GM19239 (cell line): ENCODE measurements around the gene FHIT.

Experiments used
- DNase-seq: peaks from one replicate; pipeline ENCODE4 v3.0.0; 2011; ENCODE audit warnings: low spot score; ENCODE audit not compliant: insufficient read length
- FAIRE-seq: peaks from 2 replicates; lab custom pipeline; 2011; peaks lifted over from hg19 to GRCh38; lab: Jason Lieb, UNC

Gene FHIT

DNA sequence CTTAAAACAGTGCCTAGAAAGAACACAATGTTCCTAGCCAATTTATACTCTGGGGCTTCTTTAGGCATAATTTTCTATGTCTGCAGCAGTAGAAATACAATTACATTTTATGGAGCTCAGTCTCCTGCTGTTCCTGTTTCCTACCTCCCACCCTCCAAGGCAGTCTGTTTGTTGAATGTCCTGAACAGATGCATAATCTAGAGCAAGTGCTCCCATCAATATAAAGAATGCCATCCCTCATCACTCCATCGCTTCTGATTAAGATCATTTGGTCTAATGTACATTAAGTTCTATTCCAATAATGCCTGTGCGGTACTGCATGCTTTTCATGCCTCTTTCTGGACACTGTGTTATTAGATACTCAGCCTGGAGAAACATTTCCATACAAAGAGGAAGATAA lies 1331.7 kb downstream of the FHIT start:
- no peak for DNase-seq
- FAIRE-seq: no peak

DNA sequence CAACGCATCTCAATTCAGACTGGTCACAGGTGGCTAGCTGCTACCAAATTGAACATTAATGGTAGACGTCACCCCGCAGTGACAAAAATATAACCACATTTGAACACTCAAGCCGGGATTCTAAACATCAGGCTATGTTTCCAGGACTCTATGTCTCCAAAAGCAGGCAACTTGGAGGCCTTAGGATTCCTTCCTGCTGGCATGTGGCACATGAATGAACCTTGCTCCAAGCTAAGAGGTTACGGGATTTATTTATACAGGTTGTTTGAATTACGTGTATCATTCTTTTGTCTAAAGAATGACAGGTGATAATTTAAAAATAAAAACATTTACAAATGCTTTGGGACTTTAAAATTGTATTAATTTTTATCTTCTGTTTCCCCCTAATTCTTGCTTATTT lies 1337.0 kb downstream of the FHIT start:
- DNase-seq: no peak
- no peak for FAIRE-seq

DNA sequence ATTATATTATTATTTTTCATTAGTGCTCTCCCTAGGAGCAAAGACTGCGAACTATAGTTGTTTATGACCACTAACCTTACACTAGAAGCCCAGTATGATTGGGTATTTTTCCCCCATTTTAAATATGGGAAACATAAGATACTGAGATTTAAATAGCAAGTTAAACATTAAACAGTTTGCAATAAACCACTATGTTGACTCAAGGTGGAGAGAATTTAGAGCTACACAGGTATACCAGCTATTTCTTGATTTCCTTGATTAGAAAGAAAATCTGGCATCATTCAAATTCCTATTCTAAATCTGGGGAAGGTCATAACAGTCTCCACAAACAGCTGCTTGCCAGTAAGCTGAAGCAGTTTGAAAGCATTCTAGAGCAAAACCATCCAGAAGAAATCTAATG lies 1337.6 kb downstream of the FHIT start:
- DNase-seq: no peak
- no peak for FAIRE-seq

DNA sequence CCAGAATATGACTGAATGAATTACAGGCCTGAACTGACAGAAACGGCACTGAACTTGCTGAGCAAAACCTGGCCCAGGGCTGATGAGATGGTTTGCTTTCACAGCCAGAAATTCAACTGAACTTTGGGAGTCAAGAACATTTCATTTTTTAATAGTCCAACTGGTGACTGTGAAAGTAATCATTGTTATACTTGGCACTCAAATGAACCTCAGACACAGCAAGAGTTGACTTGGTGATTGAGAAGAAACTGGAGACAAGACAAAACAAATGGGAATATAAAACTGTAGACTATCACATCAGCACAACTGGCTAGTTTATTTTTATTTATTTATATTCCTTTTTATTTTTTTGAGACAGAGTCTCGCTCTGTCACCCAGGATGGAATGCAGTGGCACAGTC lies 1342.6 kb downstream of the FHIT start:
- no peak for DNase-seq
- no peak for FAIRE-seq

DNA sequence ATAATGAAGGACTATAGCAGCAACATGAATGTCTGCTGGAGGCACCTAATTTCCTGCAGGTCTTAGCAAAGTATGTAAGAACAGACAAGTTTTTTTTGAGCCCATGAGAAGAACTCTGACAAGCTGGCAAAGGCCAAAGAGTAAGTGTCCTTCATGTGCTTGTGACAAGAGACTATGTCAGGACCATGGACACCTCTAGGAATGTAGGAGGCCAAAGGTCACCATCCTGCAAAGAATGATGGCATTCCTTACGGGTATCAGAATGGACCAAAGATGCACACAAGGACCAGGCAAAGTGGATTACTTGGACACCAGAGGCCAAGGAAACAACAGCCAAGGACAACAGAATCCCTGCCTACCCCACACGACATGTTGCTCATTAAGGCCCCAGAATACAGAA lies 1343.0 kb downstream of the FHIT start:
- DNase-seq (no peak), FAIRE-seq (no peak)

DNA sequence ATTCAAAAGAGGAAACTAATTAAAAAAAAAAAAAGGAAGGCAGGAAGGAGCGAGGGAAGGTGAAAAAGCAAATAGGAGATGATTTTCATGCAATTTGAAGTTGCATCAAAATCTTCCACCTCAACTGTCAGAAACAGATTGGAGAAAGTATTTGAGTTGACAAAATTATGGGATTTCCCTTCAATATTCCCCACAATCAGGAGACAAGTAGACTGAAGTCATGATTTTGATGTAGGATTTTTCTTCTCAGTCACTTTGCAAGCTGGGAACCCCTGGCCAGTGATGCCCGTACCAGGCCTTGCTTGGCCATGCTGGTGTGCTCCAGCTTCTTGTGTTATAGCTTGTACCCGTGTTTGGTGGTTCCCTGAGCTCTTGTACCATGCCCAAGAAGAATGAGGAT lies 1347.0 kb downstream of the FHIT start:
- DNase-seq (no peak), FAIRE-seq (no peak)

DNA sequence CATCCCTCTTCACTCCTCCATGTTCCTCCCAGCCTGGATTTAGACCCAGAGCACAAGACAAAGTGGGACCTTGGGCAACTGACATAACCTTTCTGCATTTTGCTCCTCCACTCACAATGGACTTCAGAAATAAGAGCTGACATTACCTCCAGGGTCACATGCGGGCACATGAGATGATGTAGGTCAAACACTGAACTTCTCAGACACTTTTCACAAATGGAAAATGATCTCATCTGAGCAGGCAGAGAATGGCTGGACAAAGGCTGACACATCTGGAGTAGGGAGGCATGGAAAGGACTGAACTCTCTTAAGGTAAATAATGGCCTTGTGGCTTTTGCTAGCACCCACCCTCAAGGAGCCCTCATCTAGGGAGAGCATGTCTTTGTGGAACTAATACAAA lies 1352.2 kb downstream of the FHIT start:
- DNase-seq (no peak), FAIRE-seq (no peak)

DNA sequence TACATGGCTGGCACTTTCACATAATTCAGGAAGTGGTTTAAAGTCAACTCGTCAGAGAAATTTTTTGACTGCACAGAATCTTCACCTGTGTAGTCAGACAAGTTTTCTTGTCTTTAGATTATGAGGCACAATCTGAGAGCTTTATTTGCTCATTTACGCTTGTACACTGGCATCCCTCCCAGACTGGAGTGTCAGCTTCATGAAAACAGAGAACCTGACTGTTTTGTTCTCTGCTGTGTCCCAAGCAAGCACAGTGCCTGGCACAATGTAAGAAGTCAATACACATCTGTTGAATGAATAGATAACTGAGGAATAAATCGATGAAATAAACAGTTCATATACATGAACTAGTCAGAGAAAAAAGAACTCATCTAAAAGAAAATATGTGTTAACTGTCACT lies 1355.3 kb downstream of the FHIT start:
- no peak for FAIRE-seq
- DNase-seq: no peak

DNA sequence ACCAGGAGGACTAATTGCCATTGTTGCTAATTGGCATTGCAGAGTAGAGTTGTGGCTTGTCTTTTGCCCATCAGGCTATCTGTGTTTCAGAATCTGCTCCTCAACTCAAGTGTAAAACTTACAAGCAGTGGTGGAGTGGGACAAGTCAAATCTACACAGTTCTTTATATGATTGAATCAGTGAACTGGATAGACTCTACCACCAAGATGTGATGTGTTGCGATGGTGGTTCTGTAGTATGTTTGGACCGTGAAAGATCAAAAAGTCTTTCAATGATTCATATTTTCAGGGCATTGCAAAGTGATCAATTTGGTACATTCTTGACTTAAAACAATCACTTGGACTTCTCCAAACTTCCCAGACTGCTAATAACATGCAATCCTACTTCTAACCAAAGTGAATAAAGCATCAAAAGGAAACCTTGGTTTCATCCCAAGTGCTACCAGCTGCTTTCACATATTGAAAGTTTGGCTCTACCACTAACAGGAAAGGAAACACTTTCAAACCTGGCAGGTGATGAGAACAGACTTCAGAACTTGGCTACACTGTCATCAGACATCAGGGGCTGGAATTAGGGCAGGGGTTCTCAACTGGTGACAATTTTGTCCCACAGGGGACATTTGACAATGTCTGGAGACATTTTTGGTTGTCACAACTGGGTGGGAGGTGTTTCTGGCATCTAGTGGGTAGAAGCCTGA lies 1356.7 kb downstream of the FHIT start:
- DNase-seq (no peak), FAIRE-seq (no peak)

DNA sequence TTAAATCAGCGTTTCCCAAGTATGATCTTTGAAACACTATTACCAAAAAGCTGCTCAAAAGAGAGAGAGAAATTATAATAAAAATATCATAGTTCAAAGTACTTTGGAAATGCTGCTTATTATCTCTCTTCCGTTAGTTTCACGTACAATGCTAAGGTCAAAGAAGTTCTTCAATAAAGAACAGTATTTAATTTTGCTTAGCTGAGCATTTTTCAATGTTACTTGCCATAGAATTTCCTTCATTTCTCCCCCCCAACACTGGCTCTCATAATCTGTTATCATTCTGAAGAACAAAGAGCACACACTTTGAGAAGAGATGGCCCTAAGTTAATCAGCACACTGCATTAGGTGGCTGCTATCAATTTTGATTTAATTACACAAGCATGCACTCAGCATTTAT lies 1360.6 kb downstream of the FHIT start:
- FAIRE-seq: no peak
- DNase-seq: no peak

DNA sequence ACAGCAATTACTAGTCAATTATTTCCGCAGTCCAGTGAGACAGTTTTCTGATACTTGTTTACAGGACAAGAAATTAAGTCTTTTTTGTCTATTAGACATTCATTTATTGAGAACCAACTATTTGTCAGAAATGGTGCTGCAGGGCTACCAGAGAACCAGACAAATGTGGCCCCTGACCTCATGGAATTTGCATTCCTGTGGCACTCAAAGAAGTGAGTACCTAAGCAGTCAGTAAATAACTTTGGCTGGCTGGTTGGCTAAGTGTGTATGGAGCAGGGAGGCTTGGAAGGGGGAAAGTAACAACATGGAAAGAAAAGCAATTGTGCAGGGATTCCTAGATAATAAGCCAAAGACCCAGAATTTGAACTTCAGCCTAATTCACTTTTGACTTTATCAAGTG lies 1364.5 kb downstream of the FHIT start:
- DNase-seq: no peak
- FAIRE-seq: no peak

DNA sequence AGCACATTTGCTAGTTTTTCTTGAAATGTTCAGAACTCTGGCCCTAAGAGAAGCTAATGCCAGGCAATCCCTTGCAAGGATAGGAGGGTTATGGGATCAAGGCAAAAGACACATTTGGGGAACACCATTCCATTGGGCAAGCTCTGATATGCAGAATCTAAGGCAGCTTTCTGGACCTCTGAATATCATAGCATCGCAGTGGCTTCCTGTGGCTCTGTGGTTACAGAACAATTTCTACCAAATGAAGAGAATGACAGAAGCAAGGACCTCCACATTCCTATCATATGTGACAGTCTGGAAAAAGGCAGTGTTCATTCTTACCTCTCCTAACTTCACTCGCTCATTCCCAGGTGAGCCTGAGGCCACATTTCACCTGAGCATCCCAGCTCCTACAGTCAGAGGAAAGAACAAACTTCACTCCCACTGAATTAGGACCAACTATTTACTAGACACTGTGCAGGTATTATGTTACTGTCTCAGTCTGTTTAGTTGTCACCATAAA lies 1365.3 kb downstream of the FHIT start:
- DNase-seq (no peak), FAIRE-seq (no peak)

DNA sequence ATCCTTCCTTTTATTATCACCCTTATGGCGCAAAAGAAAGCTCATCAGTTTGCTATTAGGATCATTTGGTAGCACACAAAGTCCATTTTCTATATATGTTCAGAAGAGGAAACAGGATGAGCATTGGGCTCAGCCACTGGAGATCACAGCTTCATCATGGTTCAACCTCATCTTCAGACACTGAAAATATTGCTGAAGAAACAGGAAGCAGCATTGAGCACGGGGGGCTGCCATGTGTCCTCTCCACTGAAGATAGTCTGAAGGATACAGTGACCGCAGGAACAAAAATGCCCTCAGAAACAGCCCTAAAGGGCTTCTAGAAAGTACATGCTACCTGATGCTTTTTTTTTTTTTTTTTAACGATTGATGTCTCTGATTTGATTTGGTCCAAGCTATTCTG lies 1366.2 kb downstream of the FHIT start:
- no peak for FAIRE-seq

DNA sequence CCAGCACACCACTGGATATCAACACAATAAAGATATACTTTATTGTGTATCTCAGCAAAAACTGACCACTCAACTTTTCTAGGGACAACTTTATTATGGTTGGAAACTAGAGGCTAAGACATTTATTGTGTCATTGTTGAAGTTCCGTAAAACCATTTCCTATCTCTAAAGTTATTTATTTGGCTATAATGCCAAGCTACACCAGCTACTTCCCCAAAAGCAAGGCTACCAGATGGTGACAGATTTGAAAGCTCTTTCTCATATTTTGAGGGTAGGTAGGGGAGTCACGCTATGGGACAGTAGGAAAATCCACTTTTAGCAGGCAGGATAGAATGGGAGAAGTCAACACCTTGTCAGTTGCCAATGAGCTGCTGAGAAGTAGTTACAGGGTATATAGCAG lies 1366.8 kb downstream of the FHIT start:
- DNase-seq (no peak), FAIRE-seq (no peak)

More for the DNA sequence above, 1366.2 kb downstream of the FHIT start:
- DNase-seq: no peak

DNA sequence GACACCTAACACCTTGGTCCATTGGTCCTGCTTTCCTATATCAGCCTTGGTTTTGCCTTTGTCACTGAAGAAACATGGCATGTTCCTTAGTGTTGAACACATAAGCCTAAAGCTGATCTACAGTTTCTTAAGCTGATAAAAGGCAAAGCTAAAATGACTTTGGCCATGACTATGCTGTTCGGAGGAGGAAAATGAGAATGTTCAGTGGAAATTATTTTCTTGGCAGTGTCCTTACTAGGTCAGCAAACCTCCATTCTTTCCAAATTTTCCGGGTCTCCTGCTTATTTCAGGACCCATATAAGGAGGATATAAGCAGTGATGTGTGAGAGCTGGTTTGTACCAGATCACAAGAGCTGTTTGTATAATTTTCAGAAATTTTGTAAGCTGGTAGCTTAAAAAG lies 1368.5 kb downstream of the FHIT start:
- no peak for DNase-seq
- FAIRE-seq: no peak

DNA sequence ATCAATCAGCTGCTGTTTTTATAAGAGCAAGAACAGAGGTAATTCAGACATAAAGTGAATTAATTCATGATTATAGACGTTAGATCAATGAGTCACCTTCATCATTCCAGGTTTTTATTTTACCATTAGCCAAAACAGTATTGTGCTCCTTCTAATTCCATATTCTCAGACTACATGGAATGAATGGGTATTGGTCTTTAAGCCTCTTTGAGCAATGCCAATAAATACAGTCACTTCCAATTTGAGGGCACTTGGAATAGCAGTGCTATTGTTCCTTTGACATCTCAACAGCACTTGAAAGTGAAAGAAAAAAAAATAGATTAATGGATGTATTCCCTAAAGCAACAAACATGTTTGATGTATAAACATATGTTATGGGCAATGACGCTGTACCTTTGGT lies 1370.5 kb downstream of the FHIT start:
- no peak for DNase-seq
- no peak for FAIRE-seq

DNA sequence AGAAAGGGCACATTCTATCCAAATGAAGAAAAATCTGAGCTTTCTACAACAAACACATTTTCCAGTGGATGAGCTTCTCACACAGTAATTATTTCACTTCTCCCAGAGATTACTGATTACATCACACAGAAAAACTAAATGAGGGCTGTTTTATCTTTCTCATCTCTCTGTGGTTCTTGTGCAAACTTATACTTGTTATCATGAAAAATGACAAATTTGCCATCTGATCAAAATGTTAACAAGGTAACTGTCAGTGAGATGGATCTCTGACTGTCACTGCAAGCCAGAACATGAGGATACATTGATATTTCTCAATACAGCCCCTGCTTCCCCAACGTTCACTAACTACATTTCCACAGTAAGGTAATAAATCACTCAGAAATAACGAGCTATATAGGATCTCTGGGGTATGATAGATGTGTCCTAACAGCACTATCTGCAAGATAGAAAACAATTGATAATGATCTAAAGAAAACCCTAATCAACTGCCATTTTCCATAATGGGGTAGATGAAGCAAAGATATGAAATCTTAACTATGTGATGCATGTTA lies 1372.1 kb downstream of the FHIT start:
- no peak for FAIRE-seq

DNA sequence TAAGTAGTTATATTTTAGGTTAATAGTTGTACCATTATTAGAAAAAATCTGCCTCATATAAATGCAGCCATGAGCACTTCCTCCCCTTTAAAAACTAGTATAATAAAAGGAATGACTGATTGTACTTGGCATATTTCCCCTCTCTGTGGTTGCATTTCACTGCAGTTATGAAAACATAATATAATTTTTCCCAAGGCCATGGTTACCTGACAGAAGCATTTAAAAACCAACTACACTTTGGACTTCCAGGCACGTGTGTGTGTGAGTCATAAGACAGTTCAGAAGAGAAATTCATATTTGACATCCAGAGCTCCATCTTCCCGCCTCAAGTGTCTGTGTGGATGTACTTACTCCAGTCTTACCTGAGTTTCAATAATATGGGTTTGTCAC lies 1373.2 kb downstream of the FHIT start:
- FAIRE-seq (no peak), DNase-seq (no peak)

More for the DNA sequence above, 1372.1 kb downstream of the FHIT start:
- DNase-seq: no peak

DNA sequence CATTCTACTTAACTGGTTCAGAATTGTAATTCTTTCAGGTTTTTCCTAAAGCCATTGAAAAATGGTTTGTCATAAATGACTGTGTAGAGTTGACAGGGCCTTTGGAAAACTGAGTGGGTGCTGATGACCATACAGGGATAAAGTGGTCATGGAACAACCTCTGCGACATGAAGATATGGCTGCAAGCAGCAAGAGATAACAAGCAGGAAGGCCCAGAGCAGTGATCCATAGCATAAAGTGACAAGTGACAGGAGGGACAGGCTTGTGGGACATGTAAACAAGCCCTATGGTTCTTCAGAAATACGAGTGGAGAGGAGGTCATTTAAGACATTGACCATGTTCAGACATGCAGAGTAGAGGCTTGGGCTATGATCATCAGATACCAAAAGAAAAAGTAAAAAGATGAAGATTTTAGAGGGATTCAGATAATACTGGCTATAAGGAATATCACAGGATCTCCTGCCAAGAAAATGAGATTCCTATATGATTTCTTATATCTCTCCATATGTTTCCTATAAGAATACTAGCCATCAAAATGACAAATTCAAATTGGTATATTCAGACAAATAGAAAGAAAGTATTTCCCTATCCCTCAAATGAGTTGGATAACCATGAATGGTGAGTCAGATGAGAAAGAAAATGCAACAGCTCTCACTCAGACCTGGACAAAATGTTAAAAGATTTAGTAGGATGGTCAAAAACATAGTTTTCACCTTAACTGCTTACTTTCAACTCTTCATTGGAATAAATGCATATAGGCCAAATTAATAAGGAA lies 1373.8 kb downstream of the FHIT start:
- FAIRE-seq (no peak), DNase-seq (no peak)

DNA sequence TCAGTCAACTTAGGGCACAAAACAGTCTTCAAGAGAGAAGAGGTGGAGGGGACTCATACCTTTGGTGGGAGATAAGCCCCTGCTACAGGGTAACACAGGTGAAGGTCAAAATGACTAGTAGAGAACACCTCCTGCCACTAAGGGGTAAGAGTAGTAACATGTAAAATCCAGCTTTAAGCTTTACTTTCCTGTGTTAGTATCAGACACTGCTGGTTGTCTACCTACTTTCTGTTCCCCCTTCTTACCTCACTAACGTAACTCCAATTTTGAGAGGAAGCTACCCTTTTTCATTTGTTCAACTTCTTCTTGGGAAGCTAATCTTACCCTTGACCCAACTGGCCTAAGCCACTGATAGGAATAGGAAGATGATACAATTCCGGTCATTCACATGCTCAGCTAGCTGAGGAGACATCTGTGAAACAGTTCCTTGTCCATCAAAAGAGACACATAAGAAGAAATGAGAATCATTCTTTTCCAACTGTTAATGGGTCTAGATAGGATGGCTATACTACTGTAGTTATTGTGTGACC lies 1374.7 kb downstream of the FHIT start:
- DNase-seq (no peak), FAIRE-seq (no peak)

DNA sequence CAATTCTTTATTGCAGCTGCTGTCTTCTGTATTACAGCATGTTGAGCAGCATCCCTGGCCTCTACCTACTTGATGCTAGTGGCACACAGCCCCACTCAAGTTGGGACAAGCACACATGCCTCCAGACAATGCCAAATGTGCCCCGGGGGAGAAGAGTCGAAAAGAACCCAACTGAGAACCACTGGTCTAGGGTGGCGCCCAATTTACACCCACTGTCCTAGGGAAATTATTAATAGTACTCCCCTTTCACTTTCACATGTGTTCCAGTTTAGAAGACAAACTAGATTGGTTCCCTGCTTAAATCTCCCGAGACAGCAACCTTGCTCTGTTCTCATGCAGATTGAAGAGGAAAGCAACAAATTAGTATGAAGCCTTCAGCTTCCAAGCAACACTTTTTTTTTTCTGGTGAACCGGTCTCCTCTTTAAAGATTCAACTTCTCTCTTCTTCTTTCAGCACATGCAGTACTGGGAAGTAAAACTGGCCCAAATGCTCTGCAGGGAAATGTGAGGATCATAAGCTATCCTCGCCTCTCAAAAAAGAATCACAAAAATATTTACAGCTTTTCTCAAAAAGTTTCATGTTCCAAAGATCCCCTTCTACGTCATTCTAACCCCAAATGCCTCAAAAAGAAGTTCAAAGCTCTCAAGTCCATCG lies 1377.5 kb downstream of the FHIT start:
- FAIRE-seq: no peak
- DNase-seq: peak; percentile 8
